Stimulated activated naive CD4-positive, alpha-beta T cell treated with Interleukin-2 at 50 U/mL for 16 hours (primary cell): Measurements from ENCODE around the gene KRTAP5-1.
"Not testable (repeated sequence)": the region's sequence is repeated elsewhere in the genome, so short reads cannot be mapped to it uniquely, and the experiment has no call there.

Experiments
- DNase-seq: peaks from one replicate; lab custom pipeline; 2025; lab: John Stamatoyannopoulos, UW

Gene KRTAP5-1

DNA sequence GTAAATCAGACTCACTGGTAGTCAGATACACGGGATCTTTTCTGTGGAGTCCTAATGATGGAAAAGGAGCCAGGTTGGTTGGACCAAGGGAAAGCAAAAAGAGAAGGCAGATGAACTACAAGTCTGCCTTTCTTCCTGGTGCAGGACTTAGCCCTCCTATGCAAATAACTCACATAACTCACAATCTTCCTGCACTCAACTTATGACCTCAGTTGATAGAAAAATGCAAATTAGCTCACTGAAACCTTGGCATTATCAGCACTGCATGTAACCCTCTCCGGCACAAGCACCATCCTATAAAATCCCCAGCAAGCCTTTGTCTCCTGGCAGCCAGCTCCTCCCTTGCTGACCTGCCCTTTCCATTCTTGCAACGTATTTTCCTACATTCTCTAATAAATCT, 16.6 kb upstream of the KRTAP5-1 start:
- not testable (repeated sequence) for DNase-seq

DNA sequence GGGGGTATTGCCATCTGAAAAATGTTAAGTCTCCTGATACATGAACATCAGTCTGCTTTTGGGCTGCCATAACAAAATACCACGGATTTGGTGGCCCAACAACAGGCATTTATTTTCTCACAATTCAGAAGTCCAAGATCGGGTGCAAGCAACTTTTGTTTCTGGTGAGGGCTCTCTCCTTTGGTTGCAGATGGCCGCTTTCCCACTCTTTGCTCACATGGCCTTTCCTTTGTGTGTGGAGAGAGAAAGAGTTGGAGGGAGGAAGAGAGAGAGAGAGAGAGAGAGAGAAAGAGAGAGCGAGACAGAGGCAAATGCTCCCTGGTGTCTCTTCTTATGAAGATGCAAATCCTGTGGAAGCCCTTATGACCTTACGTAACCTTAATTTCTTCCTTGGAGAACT, 15.5 kb upstream of the KRTAP5-1 start:
- no peak for DNase-seq

DNA sequence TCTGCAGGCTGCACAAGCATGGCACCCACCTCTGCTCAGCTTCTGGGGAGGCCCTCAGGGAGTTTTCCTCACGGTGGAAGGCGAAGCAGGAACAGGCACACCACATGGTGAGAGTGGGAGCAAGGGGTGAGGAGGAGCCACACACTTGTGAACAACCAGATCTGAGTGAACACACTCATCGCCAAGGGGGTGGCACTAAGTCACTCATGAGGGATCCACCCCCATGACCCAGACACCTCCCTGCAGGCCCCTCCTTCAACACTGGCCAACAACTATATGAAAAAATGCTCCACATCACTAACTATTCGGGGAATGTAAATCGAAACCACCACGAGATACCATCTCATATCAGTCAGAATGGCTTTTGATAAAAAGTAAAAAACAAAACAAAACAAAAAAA, 13.7 kb upstream of the KRTAP5-1 start:
- peak; percentile 24 for DNase-seq

DNA sequence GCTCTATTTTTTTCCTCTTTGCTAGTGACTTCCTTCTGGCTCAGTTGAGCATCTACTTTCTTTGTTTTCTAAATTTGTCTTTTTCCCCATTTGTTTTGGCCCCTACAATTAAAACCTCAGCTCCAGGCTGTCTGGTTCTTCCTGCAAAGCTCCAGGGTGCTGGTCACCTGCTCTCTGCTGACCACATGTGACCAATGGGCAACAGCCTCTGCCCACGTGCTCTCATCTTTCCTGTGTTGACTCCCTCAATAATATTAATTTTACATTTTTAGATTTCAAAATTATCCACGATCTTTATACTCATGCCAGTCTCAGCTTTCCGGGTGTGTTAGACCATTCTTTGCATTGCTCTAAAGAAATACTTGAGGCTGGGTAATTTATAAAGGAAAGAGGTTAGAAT, 13.3 kb upstream of the KRTAP5-1 start:
- not testable (repeated sequence) for DNase-seq

DNA sequence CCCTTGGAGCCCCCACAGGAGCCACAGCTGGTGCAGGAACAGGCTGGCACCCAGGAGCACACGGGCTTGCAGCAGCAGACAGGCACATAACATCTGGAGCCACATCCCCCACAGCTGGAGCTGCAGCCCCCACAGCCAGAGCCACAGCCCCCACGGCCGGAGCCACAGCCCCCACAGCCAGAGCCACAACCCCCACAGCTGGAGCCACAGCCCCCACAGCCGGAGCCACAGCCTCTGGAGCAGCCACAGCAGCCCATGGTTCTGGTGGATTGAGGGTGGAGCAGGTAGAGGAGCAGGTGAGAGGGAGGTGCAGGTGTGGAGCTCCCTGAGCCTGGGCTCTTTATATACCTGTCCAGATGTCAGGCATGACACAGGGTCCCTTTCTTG, 12.9 kb upstream of the KRTAP5-1 start, which contains the start of gene KRTAP5-2:
KRTAP5-2 (minus strand) TSS at position 301 of the 387 bp plus-strand sequence; CDS start at position 257, 44 bp downstream.
- no peak for DNase-seq

DNA sequence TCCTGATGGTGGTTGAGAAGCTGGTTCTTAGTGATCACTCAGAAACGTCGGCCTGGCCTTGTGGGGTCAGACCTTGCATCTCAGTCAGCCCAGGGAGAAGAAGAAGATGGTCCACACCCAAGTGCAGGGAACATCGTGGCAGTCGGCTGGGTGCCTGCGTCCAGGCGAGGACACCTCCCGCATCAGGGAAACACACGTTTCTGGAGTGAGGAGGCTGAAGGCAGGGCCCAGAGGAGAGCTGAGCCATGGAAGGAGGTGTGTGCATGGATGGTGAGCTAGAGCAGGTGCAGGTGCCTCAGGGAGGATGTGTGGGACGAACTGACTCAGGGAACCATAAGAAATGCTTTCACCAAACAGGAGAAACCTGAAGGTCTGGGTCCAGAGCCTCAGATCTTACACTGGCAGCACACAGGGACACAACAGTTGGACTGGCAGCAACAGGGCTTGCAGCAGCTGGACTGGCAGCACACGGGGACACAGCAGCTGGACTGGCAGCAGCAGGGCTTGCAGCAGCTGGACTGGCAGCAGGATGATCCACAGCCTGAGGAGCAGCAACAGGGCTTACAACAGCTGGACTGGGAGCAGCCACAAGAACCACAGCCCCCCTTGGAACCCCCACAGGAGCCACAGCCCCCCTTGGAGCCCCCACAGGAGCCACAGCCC, 12.4 kb upstream of the KRTAP5-1 start:
- DNase-seq: no peak

DNA sequence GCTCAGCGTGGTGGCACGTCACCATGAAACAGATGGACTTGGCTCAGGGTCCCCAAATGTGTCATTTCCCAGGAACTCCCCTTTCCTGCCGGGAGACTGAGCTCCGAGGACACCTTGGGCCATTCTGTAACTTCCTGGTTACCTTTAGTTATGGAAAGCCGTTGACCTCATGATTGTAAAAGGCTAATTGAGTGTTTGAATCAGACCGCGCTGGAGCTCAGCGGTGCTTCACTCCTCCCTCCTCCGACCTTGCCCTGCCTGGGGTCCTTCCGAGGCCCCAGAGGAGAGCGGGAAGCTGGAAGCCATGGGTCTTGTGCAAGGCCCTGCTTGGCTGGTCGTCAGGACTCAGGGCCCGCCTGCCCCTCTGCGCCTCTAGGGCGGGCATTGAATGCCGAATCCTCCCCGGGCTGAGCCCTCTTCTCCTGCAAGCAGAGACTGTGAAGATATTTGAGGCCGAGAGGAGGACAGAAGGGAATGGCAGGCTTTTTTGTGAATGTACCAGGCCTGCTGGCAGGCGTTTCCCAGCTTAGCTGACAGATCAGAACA, 11.6 kb upstream of the KRTAP5-1 start:
- not testable (repeated sequence) for DNase-seq

DNA sequence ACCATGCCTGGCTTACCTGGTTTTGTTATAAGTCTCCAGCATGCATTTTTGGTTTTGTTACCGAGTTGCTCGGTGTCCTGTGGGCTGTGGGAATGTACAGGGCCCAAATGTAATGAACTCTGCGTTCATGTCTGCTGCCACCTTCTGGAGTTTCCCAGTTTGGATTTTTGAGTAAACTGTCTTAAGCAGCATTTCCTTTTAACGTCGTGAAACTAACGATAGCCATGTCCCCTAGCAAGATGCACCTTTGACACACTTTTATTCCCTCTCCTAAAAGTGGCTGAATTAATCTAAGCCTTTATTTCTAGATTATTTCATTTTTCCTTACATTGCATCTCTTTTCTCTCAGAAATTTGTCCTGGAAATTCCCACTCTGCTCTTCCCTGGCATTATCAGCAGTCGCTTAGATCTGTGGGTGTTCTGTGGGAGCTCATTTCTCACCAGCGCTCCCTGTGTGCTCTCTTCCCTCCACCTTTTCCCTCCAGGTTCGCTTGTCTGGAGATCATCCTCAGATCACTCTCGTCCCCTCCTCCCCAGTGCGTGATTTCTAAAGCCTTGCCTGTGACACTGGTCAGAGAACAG, 11.0 kb upstream of the KRTAP5-1 start:
- not testable (repeated sequence) for DNase-seq

DNA sequence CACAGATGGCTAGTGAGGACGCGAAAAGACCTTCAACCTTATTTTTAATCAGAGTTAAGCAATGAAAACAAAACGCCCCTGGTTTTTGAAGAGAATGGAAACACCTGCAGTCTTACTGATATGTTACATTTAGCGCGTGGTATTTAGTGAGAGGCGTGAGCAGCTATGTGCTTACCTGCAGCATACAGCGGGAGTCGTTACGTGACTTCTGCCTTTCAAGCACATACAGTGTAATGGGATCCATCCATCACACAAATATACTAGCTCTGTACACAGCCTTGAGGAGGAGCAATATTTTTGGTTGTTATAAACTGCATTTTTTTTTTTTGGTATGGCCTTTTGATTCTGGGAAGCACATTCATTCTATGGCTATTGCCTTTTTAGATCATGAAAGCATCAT, 7.5 kb upstream of the KRTAP5-1 start:
- DNase-seq: no peak

DNA sequence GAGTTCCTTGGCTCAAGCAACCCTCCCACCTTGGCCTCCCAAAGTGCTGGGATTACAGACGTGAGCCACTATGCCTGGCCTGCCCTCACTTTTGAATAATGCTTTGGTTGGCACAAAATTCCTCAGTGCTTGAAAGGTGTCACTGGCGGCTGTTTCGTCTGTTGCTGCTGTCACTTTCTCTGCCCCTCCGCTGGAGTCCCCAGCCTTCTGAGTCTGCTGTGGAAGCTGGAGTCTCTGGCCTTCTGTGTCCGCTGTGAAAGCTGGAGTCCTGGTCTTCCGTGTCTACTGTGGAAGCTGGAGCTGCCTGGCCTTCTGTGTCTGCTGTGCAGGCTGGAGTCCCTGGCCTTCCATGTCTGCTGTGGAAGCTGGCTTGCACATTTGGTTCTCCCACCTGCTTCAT, 4.9 kb upstream of the KRTAP5-1 start:
- DNase-seq: no peak

DNA sequence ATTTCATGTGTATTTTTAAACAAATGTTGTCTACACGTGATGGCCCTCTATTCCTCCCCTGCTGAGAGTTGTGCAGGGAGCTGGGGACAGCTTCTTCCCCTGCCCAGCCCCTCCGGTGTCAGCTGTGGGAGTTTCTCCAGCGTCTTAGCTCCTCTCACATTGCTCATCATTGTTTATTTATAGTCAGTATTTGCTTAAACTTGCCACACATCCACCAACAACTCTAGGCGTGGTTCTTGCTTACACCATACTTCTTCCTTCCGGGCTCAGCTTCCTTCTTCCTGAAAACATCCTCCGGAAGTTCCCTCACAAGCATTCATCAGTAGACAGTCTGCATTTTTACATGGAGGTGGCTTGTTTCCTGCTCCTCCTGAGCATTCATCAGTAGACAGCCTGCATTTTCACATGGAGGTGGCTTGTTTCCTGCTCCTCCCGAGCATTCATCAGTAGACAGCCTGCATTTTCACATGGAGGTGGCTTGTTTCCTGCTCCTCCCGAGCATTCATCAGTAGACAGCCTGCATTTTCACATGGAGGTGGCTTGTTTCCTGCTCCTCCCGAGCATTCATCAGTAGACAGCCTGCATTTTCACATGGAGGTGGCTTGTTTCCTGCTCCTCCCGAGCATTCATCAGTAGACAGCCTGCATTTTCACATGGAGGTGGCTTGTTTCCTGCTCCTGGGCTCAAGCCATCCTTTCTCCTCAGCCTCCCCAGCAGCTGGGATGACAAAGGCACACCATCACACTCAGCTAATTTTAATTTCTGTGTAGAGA, 4.3 kb upstream of the KRTAP5-1 start:
- not testable (repeated sequence) for DNase-seq

DNA sequence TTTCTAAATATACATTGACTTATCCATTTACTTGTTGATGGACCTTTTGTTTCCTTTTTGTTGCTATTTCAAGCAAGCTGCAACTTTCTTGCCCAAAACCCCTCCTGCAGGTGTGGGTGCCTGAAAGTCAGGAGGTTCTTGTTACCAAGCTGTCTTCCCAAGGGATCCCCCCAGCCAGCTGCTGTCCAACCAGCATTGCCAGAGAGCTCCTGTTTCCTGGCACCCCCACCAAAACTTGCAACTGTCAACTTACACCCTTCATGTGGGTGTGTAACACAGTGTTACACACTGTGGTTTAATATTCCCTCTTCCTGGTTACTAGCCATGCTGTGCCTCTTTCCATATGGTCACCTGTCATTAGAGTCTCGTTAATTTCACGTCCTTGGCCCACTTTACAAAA, 1.6 kb upstream of the KRTAP5-1 start:
- DNase-seq: no peak

DNA sequence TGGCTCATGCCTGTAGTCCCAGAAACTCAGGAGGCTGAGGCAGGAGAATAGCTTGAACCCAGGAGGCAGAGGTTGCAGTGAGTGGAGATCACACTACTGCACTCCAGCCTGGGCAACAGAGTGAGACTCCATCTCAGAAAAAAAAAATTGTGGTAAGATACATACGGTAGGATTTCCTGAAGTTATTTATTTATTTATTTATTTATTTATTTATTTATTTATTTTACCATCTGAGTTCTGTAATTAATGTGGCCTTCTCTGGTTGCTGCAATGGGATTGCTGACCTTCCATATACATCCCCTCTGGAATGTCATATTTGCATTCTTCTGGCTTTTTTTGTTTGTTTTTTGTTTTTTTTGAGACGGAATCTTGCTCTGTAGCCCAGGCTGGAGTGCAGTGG, 2.2 kb downstream of the KRTAP5-1 start:
- DNase-seq: not testable (repeated sequence)

DNA sequence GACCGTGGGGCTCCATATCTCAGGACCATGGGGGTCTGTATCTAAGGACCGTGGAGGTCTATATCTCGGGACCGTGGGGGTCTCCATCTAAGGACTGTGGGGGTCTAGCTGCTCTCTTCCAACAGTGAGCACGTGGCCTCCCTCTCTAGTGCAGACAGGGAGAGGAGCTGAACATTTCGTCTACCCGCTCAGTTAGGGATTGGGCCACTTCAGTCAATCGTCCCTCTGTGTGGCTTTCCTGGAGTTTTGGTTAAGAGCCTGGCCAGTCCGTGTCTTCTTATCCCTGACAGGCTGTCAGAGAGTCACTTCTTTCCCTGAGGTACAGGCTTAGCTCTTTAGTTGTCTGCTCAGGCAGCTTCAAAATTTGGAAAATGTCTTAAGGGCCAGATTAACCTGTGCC, 3.1 kb downstream of the KRTAP5-1 start:
- no peak for DNase-seq

DNA sequence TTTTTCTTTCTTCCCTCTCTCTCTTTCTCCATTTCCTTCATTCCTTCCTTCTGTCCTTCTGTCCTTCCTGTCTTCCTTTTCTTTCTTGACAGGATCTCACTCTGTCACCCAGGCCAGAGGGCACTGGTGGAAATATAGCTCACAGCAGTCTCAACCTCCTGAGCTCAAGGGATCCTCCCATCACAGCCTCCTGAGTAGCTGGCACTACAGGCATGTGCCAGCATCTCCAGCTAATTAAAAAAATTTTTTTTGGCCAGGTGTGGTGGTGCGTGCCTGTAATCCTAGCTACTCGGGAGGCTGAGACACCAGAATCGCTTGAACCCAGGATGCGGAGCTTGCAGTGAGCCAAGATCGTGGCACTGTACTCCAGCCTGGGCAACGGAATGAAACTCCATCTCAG, 8.3 kb downstream of the KRTAP5-1 start:
- no peak for DNase-seq

DNA sequence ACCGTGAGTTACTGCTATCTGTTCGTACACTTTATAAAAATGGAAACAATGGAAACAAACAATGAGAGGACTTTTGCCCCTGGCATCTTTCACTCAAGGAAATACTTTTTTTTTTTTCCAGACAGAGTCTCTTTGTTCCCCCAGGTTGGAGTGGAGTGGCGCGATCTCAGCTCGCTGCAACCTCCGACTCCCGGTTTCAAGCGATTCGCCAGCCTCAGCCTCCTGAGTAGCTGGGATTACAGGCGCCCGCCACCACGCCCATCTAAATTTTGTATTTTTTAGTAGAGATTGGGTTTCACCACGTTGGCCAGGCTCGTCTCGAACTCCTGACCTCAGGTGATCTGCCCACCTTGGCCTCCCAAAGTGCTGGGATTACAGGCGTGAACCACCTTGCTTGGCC, 9.3 kb downstream of the KRTAP5-1 start:
- not testable (repeated sequence) for DNase-seq

DNA sequence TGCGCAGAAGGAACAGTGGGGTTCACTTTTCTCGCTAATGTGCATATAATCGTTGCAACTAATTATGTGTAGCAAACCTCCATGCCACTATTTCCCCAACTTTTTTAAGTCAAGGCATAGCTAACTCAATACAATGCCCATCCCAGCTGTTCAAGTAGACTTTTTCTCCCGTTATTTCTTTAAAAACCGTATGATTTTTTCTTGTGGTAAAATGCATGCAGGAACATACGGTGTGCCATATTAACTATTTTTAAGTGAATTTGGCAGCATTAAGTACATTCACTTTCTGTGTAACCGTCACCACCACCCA, 10.2 kb downstream of the KRTAP5-1 start:
- DNase-seq: no peak

DNA sequence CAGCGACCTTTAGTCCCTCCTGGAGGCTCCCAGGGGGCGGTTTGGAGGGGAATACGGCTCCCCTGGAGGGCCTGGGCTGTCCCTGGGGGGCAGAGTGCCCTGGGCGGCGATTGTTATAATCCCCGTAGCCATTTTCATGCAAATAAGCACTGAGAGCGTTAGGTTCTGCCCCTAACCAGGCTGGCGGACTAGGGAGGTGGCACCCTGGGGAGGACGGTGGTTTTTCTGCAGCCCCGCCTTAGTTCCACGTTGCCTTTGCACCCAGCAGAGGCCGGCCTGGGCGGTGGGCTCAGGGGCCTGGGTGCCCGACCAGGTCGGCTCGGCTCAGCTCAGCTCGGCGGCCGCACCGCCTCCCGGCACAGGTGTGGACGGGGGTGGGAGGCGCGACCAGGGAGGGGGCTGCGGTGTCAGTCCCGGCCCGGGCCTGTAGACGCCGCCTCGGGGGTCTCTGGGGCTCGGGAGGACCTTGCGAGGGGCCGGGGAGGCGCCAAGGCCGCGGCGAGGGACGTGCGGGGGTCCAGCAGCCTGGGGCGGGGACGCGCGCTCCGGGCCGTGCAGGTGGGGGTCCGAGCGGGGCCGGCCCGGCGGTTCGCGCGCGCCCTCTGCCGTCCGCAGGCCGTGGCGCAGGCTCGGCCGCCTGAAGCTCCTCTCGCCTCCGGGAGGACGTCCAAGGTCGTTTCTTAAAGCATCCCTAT, 10.7 kb downstream of the KRTAP5-1 start:
- DNase-seq: peak; percentile 61

DNA sequence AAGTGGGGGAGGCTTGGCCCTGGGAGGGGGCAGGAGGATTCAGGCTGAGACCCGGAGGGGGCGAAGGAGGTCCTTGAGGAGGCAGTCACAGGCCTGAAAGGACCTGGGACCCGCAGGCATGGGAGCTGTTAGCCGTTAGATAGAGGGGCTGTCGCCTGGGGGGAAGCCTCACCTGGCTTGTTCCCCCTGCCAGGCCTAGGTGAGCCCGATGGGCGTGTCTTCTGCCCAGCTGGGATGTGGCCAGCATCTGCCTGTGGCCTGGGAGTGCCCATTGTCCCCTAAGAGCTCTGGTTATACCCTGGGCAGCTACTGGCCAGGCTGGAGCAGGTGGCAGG, 11.2 kb downstream of the KRTAP5-1 start:
- DNase-seq: no peak

DNA sequence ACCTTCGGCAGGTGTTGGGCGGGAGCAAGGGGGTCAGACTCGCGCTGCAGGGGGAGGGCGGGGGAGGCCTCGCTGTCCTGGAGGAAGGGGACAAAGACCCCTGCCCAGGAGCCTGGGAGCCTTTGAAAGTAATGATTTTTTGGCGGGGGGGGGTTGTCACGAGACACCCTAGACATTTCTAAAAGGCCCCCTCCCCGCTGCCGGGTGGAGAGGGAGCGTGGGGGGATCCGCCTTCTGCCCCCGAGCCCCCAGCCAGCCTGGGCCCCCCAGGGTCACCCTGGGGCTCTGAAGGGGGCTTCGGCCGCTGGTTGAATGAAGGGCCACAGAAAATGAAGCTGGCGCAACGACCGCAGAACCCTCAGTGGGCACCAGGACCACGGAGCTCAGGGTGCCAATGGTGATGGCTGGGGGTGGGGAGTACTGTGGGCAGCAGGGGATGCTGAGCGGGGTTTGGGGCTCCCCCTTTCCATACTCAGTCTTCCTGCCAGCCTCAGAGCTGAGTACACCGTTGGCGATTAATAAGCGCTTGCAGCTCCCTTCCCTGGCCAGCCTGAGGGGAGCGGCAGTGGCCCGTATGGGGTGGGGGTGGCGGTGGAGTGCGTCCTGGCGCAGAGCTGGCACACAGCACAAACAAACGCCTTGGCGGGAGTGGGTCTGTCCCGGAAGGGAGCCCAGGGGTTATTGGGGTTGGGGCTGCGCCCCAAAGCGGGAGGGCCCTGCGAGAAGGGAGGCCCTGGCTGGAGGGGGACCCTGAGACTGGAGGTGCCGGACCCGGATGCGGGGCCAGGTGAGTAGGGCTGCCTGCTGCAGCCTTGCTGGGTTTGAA, 11.8 kb downstream of the KRTAP5-1 start:
- DNase-seq: peak; percentile 19

DNA sequence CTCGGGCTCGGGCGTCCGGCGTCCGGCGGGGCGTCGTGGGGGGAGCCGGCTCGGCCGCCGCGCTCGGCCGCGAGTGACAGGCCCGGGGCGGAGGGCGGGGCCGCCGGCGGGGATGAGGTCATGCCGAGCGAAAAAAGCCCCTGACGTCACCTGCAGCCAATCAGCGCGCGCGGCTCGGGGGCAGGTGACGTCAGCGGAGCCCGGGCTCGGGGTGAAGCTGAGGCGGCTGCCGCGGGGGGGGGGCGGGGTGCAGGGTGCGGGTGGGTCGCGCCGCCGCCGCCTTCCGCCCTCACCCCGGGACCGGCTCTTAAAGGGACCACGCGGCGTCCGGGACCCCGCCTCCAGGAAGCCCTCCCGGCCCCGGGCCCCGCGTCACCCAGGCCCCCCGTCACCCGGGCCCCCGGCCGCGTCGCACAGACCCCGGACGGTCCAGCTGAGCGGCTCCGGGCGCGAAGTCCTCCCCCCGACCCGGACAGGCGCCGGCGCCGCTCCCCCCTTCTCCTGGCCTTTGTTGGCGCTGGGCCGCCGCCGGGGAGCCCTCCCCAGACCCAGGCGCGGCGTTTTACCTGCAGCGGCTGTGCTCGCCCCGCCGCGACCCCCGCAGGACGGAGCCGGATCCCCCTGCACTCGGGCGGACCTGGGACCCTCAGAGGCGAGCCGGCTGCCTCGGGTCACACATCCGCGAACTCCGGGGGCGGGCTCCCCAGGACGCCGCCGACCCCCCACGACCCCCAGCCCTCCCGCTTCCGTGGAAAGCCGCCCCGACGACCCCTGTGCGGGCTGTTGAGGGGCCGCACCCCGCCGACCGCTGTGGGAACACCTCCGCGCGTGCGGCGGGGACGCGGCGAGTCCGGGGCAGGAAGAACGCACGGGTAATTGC, 12.6 kb downstream of the KRTAP5-1 start, which contains the start of gene DUSP8:
DUSP8 (minus strand) TSS at position 75 of the 880 bp plus-strand sequence. CDS start 6,445 bp downstream, outside the sequence.
- DNase-seq: peak; percentile 92
